GM10248 (cell line): Measurements from ENCODE around the gene HAL.
A peak's percentile ranks its signal among the peaks of the same experiment; 100 is the strongest.

Experiments used
- CTCF ChIA-PET: fragments of 300-600 bp; sonication (Branson Sonifier 250); formaldehyde crosslinking; extraction: SDS; loops from one replicate; lab custom pipeline; 2021; ENCODE audit warnings: antibody characterized with exemption; lab: Yijun Ruan, JAX
- POLR2A ChIA-PET: fragments of 350-650 bp; sonication (Branson Sonifier 250); formaldehyde crosslinking; extraction: SDS; loops from one replicate; lab custom pipeline; 2020; ENCODE audit warnings: antibody characterized with exemption; lab: Yijun Ruan, JAX
- DNase-seq: peaks from one replicate; pipeline ENCODE4 v3.0.0; 2012; ENCODE audit errors: extremely low spot score
- CTCF ChIP-seq: IDR thresholded peaks from 2 replicates; pipeline ENCODE4 v1.5.1; 2012; ENCODE audit warnings: mild to moderate bottlenecking, low read depth; ENCODE audit errors: extremely low read depth, missing control alignments, control extremely low read depth

Gene HAL

GRCh38 chr12:96040305-96041133 lies 44.4 kb upstream of the HAL start:
- no peak for TF ChIP-seq CTCF
- DNase-seq, result no peak
- POLR2A ChIA-PET, result no interaction called here
- CTCF ChIA-PET, result interaction anchor here (1.0 to 1.3 kb wide), 2 partner anchors 17 to 20 kb away, joined by 4 to 6 read pairs; no protein-coding TSS in a partner anchor

GRCh38 chr12:96039516-96039915 lies 43.4 kb upstream of the HAL start:
- ChIA-PET POLR2A (no interaction called here), CTCF (interaction anchor here (1.3 kb wide), 1 partner anchor 21 kb away, joined by 4 read pairs; no protein-coding TSS in a partner anchor)
- no peak for DNase-seq
- TF ChIP-seq CTCF, result no peak

- no peak for DNase-seq
- CTCF ChIA-PET, result interaction anchor here (1.0 to 2.4 kb wide), 3 partner anchors 24 to 178 kb away, joined by 4 to 10 read pairs (median 8); no protein-coding TSS in a partner anchor
- TF ChIP-seq CTCF, result no peak
- POLR2A ChIA-PET, result no interaction called here
These were observed 40.8 kb upstream of the HAL start for GRCh38 chr12:96036765-96037455.

- DNase-seq, result peak; percentile 95
- ChIA-PET CTCF (interaction anchor here (0.7 to 2.4 kb wide), 5 partner anchors 12 to 481 kb away, joined by 3 to 10 read pairs (median 6); no protein-coding TSS in a partner anchor), POLR2A (interaction anchor here (0.7 to 1.0 kb wide), 2 partner anchors 29 to 372 kb away, joined by 3 read pairs; no protein-coding TSS in a partner anchor)
- no peak for TF ChIP-seq CTCF
These were observed 39.4 kb upstream of the HAL start, which contains the start of gene LTA4H for GRCh38 chr12:96035283-96036236. Gene LTA4H (minus strand): TSS chr12:96035587. CDS start chr12:96035519, 68 bp downstream.

- CTCF ChIA-PET, result interaction anchor here (1.6 kb wide), 1 partner anchor 482 kb away, joined by 6 read pairs; no protein-coding TSS in a partner anchor
- no peak for DNase-seq
These were observed 38.6 kb upstream of the HAL start for GRCh38 chr12:96034621-96035282.

More at GRCh38 chr12:96034621-96035282, 38.6 kb upstream of the HAL start:
- POLR2A ChIA-PET, result interaction anchor here (1.0 kb wide), 1 partner anchor 373 kb away, joined by 3 read pairs; no protein-coding TSS in a partner anchor
- TF ChIP-seq CTCF, result no peak
